ENCODE measurements around the gene CHST5. TPM values are rescaled to one million over a fixed set of nuclear protein-coding genes. Genes with fewer than 3 reads are reported as not detected.

CHST5 gene
- total and polyA plus RNA-seq, 9 of the 15 experiments (the other 6 are each of a cell fraction or from before 2014, with no cell fraction given), result 0.06 to 0.21 (median 0.14) TPM; not detected in 5

DNA sequence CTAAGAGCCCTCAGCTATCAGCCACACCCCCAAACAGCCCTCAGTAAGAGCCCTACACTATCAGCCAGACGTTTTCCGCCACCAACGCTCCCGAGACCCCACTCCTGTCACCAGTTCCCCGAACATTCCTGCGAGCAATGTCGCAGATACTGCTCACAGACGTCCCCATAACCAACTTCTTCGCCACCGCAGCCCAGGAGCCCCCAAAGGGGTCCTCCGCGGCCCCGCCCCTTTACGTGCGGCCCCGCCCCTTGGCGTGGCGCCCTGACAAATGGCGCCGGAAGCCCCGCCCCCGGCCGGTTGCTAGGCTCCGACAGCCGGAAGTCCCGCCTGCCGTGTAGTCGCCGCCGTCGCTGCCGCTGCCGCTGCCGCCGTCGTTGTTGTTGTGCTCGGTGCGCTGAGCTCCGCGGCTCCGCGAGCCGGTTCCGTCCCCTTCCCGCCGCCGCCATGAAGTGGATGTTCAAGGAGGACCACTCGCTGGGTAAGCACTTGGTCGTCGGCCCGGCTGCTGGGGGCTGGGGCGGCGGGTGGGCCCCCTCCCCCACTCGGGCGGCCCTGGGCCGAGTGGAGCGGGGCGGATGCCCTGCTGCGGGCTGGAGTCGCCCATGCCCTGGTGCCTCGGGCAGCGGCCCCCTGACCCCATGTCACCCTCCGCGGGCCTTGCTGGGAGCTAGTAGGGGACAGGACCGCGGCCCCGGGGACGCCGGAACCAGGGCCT is 30.3 kb upstream of the CHST5 start, which contains the start of gene GABARAPL2 (continued):
- TF ChIP-seq PRDM10 (IDR thresholded peaks at IDR 0.05; ENCODE audit: partially characterized antibody), result no peak
- TF ChIP-seq, protein P1, sequence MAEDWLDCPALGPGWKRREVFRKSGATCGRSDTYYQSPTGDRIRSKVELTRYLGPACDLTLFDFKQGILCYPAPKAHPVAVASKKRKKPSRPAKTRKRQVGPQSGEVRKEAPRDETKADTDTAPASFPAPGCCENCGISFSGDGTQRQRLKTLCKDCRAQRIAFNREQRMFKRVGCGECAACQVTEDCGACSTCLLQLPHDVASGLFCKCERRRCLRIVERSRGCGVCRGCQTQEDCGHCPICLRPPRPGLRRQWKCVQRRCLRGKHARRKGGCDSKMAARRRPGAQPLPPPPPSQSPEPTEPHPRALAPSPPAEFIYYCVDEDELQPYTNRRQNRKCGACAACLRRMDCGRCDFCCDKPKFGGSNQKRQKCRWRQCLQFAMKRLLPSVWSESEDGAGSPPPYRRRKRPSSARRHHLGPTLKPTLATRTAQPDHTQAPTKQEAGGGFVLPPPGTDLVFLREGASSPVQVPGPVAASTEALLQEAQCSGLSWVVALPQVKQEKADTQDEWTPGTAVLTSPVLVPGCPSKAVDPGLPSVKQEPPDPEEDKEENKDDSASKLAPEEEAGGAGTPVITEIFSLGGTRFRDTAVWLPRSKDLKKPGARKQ (CRISPR knock-in tag; IDR thresholded peaks at IDR 0.05), result no peak
- 0 out of 2 replicates have a peak, but pooled peaks have one; percentile 2 for TF ChIP-seq JUND (IDR thresholded peaks at IDR 0.05; ENCODE audit: borderline replicate concordance, low read depth, low read length)
- no peak for TF ChIP-seq JUND (tag; IDR thresholded peaks at IDR 0.05; ENCODE audit: borderline replicate concordance, low read depth, low read length)
- no peak for TF ChIP-seq MEF2D (tag; conservative IDR thresholded peaks at IDR 0.05; ENCODE audit: low read depth)
- TF ChIP-seq PCBP2 (IDR thresholded peaks at IDR 0.05; ENCODE audit: low read depth, low read length, poor library complexity, severe bottlenecking), result no peak
- no peak for TF ChIP-seq YBX1 (IDR thresholded peaks at IDR 0.05)
- TF ChIP-seq CHD1 (IDR thresholded peaks at IDR 0.05; ENCODE audit: low read length), result no peak
- no peak for TF ChIP-seq RHOXF2B (CRISPR knock-in tag; conservative IDR thresholded peaks at IDR 0.05)
- TF ChIP-seq, protein P2, sequence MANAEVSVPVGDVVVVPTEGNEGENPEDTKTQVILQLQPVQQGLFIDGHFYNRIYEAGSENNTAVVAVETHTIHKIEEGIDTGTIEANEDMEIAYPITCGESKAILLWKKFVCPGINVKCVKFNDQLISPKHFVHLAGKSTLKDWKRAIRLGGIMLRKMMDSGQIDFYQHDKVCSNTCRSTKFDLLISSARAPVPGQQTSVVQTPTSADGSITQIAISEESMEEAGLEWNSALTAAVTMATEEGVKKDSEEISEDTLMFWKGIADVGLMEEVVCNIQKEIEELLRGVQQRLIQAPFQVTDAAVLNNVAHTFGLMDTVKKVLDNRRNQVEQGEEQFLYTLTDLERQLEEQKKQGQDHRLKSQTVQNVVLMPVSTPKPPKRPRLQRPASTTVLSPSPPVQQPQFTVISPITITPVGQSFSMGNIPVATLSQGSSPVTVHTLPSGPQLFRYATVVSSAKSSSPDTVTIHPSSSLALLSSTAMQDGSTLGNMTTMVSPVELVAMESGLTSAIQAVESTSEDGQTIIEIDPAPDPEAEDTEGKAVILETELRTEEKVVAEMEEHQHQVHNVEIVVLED (CRISPR knock-in tag; IDR thresholded peaks at IDR 0.05), result peak; percentile 60
- TF ChIP-seq GTF3C2 (IDR thresholded peaks at IDR 0.05; ENCODE audit: borderline replicate concordance, extremely low read depth, insufficient read length), result no peak
- TF ChIP-seq CREB1 (IDR thresholded peaks at IDR 0.05), result no peak
- TF ChIP-seq CREB1 (CRISPR knock-in tag; IDR thresholded peaks at IDR 0.05), result peak; percentile 57; the same call in 1 of the 2 replicates

All from K562 (cell line).